H1 (cell line): Measurements from ENCODE around the gene JMJD7. TPM values are rescaled to one million over a fixed set of nuclear protein-coding genes. Genes with fewer than 3 reads are reported as not detected.

ENCODE experiments used
- CREB1 ChIP-seq: IDR thresholded peaks from 2 replicates; pipeline ENCODE4 v1.6.1; 2012; ENCODE audit warnings: inconsistent platforms
- HDAC2 ChIP-seq, 2 experiments: fragments of 300-600 bp in 1 of 2; sonication (generic) in 1 of 2; IDR thresholded peaks; 2 replicates each; pipeline ENCODE4 v1.6.1; 2011 to 2012; ENCODE audit warnings: low read depth in 2 of 2, low read length in 2 of 2, mild to moderate bottlenecking in 2 of 2, moderate library complexity in 2 of 2, borderline replicate concordance in 1 of 2, inconsistent platforms in 1 of 2
- polyA plus RNA-seq, 7 experiments: library from polyadenylated mRNA; depleted of rRNA in 3 of 7; stranded (reverse) in 5 of 7; unstranded in 2 of 7; fragments of >200 nt in 5 of 7; fragments of 200-250 nt in 2 of 7; gene quantifications; 1 replicate in 5 of 7; 2 replicates in 1 of 7; 4 replicates in 1 of 7; pipeline versions ENCODE4 v1.2.1 to v1.2.3, GENCODE V29; 2011 to 2013; ENCODE audit warnings: missing spikeins in 2 of 7, mixed read lengths in 2 of 7
- total RNA-seq: library from RNA; stranded (reverse); fragmentation: NEBNext Ultra II Directional; extraction: Animal tissue kit (Norgen Biotek cat#: 25700); gene quantifications from 2 replicates; pipeline ENCODE4 v1.2.1, GENCODE V29; 2021

JMJD7 gene
- total and polyA plus RNA-seq, 2 of the 8 experiments (the other 6 are each of a cell fraction or from before 2014, with no cell fraction given) = 15.0 to 20.0 TPM

DNA sequence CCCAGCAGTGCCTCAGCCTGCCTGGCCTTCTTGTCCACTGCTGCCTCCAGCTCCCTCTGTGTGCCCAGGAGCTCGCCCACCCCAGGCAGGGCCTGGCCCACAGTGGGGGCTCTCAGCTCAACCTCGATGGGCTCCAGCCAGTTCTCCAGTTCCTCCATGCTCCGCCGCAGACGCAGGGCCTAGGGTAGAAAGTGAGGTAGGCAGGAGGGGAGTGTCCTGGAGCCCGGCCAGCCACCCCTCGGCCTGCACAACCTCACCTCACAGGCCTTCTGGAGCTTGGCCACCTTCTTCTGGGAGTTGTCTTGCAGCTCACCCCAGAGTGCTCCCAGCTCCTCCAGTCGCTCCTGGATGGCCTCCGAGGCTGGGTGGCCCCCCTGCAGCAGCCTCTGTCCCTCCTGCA, 29.4 kb downstream of the JMJD7 start (continued):
- TF ChIP-seq HDAC2 (IDR thresholded peaks at IDR 0.05; ENCODE audit: borderline replicate concordance in 1 of 2, low read depth in 2 of 2, low read length in 2 of 2) (no peak), CREB1 (no peak)
